ENCODE data around the gene PSMD11. TPM values are rescaled to one million over a fixed set of nuclear protein-coding genes. Genes with fewer than 3 reads are reported as not detected.

The PSMD11 gene
- total RNA-seq, 1 donor from 2014 or later = 129 TPM

GRCh38 chr17:32489320-32490100 is 45.2 kb downstream of the PSMD11 start:
- peak overlapping the region; percentile 40 for H3K4me2 ChIP-seq (ENCODE audit: low read length)
- peaks cover 9% of the 10 kb centered on the region for H3K36me3 Mint-ChIP-seq (ENCODE audit: low read depth, unreplicated experiment)
- H3K27me3 ChIP-seq (ENCODE audit: insufficient read depth, low read length) = no peaks in the 10 kb centered on the region
- H3K9ac ChIP-seq (ENCODE audit: low read length) = no peak overlapping the region
- H2AFZ ChIP-seq (ENCODE audit: low read depth, low read length) = no peak overlapping the region
- peak overlapping the region; percentile 89 for H3K4me3 Mint-ChIP-seq (ENCODE audit: unreplicated experiment)
- no peaks in the 10 kb centered on the region for H3K36me3 ChIP-seq (ENCODE audit: insufficient read depth, low read length)
- FAIRE-seq (no peak), DNase-seq (ENCODE audit: low read depth) (no peak)
- peaks cover 32% of the 10 kb centered on the region for H4K20me1 ChIP-seq (ENCODE audit: insufficient read depth, low read length)
- no peak overlapping the region for H3K4me3 ChIP-seq (ENCODE audit: insufficient read depth, low read depth, low read length)
- H3K27ac Mint-ChIP-seq (ENCODE audit: unreplicated experiment) = no peak overlapping the region
- peaks cover 9% of the 10 kb centered on the region for H3K79me2 ChIP-seq (ENCODE audit: insufficient read depth, low read length)
- no peaks in the 10 kb centered on the region for H3K9me3 Mint-ChIP-seq (ENCODE audit: unreplicated experiment)
- no peak overlapping the region for H3K27ac ChIP-seq (ENCODE audit: low read depth, low read length)
- TF ChIP-seq EZH2 (IDR thresholded peaks at IDR 0.05; ENCODE audit: insufficient read depth, low read length) (no peak), CTCF (IDR thresholded peaks at IDR 0.05; ENCODE audit: insufficient read depth, low read depth, low read length) (no peak)
- H3K4me1 ChIP-seq (ENCODE audit: insufficient read depth, low read length) = peaks cover 30% of the 10 kb centered on the region
- H3K27me3 Mint-ChIP-seq (ENCODE audit: low read depth, unreplicated experiment) = no peaks in the 10 kb centered on the region
- H3K4me1 Mint-ChIP-seq (ENCODE audit: low read depth, unreplicated experiment) = peaks cover 30% of the 10 kb centered on the region
- no peaks in the 10 kb centered on the region for H3K9me3 ChIP-seq (ENCODE audit: insufficient read depth, low read depth, low read length)

- Histone ChIP-seq H3K79me2 (ENCODE audit: insufficient read depth, low read length) (peaks cover 9% of the 10 kb centered on the region), H3K4me2 (ENCODE audit: low read length) (peak overlapping the region; percentile 40), H2AFZ (ENCODE audit: low read depth, low read length) (no peak overlapping the region), H3K4me1 (ENCODE audit: insufficient read depth, low read length) (peaks cover 35% of the 10 kb centered on the region), H3K9ac (ENCODE audit: low read length) (no peak overlapping the region), H3K27me3 (ENCODE audit: insufficient read depth, low read length) (no peaks in the 10 kb centered on the region), H4K20me1 (ENCODE audit: insufficient read depth, low read length) (peaks cover 32% of the 10 kb centered on the region), H3K27ac (ENCODE audit: low read depth, low read length) (no peak overlapping the region), H3K36me3 (ENCODE audit: insufficient read depth, low read length) (no peaks in the 10 kb centered on the region), H3K9me3 (ENCODE audit: insufficient read depth, low read depth, low read length) (no peaks in the 10 kb centered on the region), H3K4me3 (ENCODE audit: insufficient read depth, low read depth, low read length) (no peak overlapping the region)
- Mint-ChIP-seq H3K27ac (ENCODE audit: unreplicated experiment) (no peak overlapping the region), H3K4me3 (ENCODE audit: unreplicated experiment) (peak overlapping the region; percentile 57), H3K9me3 (ENCODE audit: unreplicated experiment) (no peaks in the 10 kb centered on the region), H3K4me1 (ENCODE audit: low read depth, unreplicated experiment) (peaks cover 30% of the 10 kb centered on the region), H3K36me3 (ENCODE audit: low read depth, unreplicated experiment) (peaks cover 9% of the 10 kb centered on the region), H3K27me3 (ENCODE audit: low read depth, unreplicated experiment) (no peaks in the 10 kb centered on the region)
- FAIRE-seq (no peak), DNase-seq (ENCODE audit: low read depth) (no peak)
- TF ChIP-seq EZH2 (IDR thresholded peaks at IDR 0.05; ENCODE audit: insufficient read depth, low read length) (no peak), CTCF (IDR thresholded peaks at IDR 0.05; ENCODE audit: insufficient read depth, low read depth, low read length) (no peak)
These were observed 45.8 kb downstream of the PSMD11 start for GRCh38 chr17:32490101-32490482.
